ENCODE results near the gene LIN37.

DNA sequence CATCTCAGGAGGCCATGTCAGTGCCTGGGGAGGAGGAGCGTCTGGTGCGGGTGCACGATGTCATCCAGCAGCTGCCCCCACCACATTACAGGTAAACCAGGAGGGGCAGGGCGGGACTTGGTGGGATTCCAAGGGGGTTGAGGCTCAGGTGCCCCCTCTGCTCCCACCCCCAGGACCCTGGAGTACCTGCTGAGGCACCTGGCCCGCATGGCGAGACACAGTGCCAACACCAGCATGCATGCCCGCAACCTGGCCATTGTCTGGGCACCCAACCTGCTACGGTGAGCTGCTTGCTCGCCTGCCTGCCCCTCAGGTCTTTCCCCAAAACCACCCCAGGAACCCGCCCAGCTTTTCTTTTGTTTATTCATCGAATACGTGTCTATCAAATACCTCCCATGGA, 34.2 kb downstream of the LIN37 start:
- TF ChIP-seq POLR2A (IDR thresholded peaks at IDR 0.05) = no peak
- TF ChIP-seq, protein P1, sequence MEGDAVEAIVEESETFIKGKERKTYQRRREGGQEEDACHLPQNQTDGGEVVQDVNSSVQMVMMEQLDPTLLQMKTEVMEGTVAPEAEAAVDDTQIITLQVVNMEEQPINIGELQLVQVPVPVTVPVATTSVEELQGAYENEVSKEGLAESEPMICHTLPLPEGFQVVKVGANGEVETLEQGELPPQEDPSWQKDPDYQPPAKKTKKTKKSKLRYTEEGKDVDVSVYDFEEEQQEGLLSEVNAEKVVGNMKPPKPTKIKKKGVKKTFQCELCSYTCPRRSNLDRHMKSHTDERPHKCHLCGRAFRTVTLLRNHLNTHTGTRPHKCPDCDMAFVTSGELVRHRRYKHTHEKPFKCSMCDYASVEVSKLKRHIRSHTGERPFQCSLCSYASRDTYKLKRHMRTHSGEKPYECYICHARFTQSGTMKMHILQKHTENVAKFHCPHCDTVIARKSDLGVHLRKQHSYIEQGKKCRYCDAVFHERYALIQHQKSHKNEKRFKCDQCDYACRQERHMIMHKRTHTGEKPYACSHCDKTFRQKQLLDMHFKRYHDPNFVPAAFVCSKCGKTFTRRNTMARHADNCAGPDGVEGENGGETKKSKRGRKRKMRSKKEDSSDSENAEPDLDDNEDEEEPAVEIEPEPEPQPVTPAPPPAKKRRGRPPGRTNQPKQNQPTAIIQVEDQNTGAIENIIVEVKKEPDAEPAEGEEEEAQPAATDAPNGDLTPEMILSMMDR (IDR thresholded peaks at IDR 0.05) = no peak

Measured in adrenal gland (tissue), 5 donors.